ENCODE measurements around the gene HELQ. TPM values are rescaled to one million over a fixed set of nuclear protein-coding genes. Genes with fewer than 3 reads are reported as not detected.

Gene HELQ
- total RNA-seq, 3 donors from 2014 or later (not counting 1 experiment from before 2014, with no cell fraction given) = 19.8 to 33.6 (median 29.9) TPM

DNA sequence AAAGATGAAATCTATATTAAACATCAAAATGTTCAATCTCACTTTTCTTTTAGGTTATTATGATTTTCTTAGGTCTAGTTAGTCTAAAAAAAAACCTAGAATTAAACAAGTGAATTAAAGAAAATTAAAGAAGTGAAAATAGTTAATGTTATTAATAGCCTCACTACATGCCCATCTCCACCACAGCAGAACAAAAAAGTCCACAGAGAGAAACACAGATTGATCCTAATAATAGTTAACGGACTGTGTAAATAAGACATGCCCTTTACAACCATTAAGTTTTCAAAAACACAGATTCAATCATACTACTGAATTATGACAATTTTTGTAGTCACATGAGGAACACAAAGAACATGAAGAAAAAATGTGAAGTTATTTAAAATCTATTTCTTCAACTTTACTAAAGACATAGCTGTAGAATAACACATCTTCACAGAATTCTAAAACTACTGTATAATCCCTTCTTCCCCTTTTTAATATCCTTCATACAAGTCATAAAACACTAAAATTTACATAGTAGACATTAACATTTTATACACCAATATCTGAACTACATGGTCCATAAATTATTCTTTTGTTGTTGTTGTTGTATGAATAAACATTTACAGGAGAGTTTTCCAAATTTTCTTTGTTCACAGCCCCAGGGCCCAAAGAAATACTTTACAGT is 15.3 kb downstream of the HELQ start:
- TF ChIP-seq, protein P1, sequence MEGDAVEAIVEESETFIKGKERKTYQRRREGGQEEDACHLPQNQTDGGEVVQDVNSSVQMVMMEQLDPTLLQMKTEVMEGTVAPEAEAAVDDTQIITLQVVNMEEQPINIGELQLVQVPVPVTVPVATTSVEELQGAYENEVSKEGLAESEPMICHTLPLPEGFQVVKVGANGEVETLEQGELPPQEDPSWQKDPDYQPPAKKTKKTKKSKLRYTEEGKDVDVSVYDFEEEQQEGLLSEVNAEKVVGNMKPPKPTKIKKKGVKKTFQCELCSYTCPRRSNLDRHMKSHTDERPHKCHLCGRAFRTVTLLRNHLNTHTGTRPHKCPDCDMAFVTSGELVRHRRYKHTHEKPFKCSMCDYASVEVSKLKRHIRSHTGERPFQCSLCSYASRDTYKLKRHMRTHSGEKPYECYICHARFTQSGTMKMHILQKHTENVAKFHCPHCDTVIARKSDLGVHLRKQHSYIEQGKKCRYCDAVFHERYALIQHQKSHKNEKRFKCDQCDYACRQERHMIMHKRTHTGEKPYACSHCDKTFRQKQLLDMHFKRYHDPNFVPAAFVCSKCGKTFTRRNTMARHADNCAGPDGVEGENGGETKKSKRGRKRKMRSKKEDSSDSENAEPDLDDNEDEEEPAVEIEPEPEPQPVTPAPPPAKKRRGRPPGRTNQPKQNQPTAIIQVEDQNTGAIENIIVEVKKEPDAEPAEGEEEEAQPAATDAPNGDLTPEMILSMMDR (IDR thresholded peaks at IDR 0.05) = no peak
- H3K4me3 ChIP-seq (ENCODE audit: low read length) = no peak overlapping the region

DNA sequence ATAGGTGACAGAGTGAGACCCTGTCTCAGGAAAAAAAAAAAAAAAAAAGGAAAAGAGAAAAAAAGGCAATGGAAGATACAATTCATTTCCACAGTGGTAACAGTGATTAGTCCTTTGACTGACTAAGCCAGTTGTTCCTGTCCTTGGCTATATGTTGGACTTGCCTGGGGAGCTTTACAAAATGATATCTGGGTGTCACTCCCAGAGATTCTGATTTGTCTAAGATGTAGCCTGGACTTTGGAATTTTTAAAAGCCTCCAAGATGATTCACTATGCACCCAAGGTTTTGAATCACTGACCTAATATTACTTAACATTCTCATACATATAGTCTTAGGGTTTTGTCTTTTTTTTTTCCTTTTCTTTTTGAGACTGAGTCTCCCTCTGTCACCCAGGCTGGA is 16.9 kb downstream of the HELQ start:
- no peak for DNase-seq
- intact Hi-C loops (cut with micrococcal nuclease) = no loop called here
- TF ChIP-seq, protein P1 (IDR thresholded peaks at IDR 0.05) = no peak
- H3K36me3 Mint-ChIP-seq = peaks cover 7% of the 10 kb centered on the region
- Histone ChIP-seq H3K27me3 (ENCODE audit: control insufficient read depth, insufficient read depth, low read length) (no peaks in the 10 kb centered on the region), H3K27ac (ENCODE audit: low read length) (no peak overlapping the region), H3K36me3 (ENCODE audit: control insufficient read depth, insufficient read depth, low read length) (peaks cover 41% of the 10 kb centered on the region), H3K9me3 (ENCODE audit: control insufficient read depth, insufficient read depth, low read length) (no peaks in the 10 kb centered on the region), H3K4me3 (ENCODE audit: low read length) (no peak overlapping the region), H3K4me1 (ENCODE audit: control insufficient read depth, insufficient read depth, low read length) (no peaks in the 10 kb centered on the region)
- H3K4me3 Mint-ChIP-seq = no peak overlapping the region
- H3K4me1 Mint-ChIP-seq = no peaks in the 10 kb centered on the region
- no peak for ATAC-seq
- H3K9me3 Mint-ChIP-seq = no peaks in the 10 kb centered on the region
- H3K27me3 Mint-ChIP-seq (ENCODE audit: low read depth in 2 of 2) = no peaks in the 10 kb centered on the region
- H3K27ac Mint-ChIP-seq = no peak overlapping the region

More for the DNA sequence above, 15.3 kb downstream of the HELQ start:
- Histone ChIP-seq H3K27me3 (ENCODE audit: control insufficient read depth, insufficient read depth, low read length) (no peaks in the 10 kb centered on the region), H3K27ac (ENCODE audit: low read length) (no peak overlapping the region), H3K4me1 (ENCODE audit: control insufficient read depth, insufficient read depth, low read length) (no peaks in the 10 kb centered on the region), H3K36me3 (ENCODE audit: control insufficient read depth, insufficient read depth, low read length) (peaks cover 53% of the 10 kb centered on the region), H3K9me3 (ENCODE audit: control insufficient read depth, insufficient read depth, low read length) (no peaks in the 10 kb centered on the region)
- Mint-ChIP-seq H3K4me3 (no peak overlapping the region), H3K4me1 (no peaks in the 10 kb centered on the region), H3K27ac (no peak overlapping the region), H3K27me3 (ENCODE audit: low read depth in 2 of 2) (no peaks in the 10 kb centered on the region), H3K36me3 (peaks cover 7% of the 10 kb centered on the region), H3K9me3 (no peaks in the 10 kb centered on the region)
- DNase-seq (no peak), ATAC-seq (no peak)
- WGBS (ENCODE audit: insufficient coverage) = 60% methylated on average over 1 of the region's 1 CpG
- intact Hi-C loops (cut with micrococcal nuclease) = no loop called here

DNA sequence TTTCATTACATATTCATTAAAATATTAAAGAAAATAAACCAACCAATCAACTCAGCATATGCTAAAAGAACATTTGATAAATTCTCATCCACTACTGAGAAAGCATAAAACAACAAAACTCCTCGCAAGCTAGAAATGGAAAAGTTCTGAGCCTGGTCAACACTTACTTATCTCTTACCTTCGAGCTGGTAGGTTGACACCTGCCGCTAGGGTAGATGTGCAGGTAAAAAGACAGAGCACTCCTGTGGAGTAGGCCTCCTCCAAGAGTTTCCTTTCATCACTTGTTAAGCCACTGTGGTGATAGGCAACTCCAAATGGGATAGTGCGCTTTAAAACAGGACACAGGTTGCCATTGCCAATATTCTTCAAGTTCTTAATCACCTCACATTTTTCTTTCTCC is 18.9 kb downstream of the HELQ start:
- TF ChIP-seq, protein P1 (IDR thresholded peaks at IDR 0.05) = no peak
- Histone ChIP-seq H3K27ac (ENCODE audit: low read length) (no peak overlapping the region), H3K36me3 (ENCODE audit: control insufficient read depth, insufficient read depth, low read length) (peaks cover 40% of the 10 kb centered on the region), H3K9me3 (ENCODE audit: control insufficient read depth, insufficient read depth, low read length) (no peaks in the 10 kb centered on the region), H3K4me3 (ENCODE audit: low read length) (no peak overlapping the region), H3K4me1 (ENCODE audit: control insufficient read depth, insufficient read depth, low read length) (no peaks in the 10 kb centered on the region), H3K27me3 (ENCODE audit: control insufficient read depth, insufficient read depth, low read length) (no peaks in the 10 kb centered on the region)
- 100% methylated on average over 4 of the region's 4 CpGs for WGBS (ENCODE audit: insufficient coverage)
- Mint-ChIP-seq H3K4me3 (no peak overlapping the region), H3K36me3 (peaks cover 7% of the 10 kb centered on the region), H3K9me3 (no peaks in the 10 kb centered on the region), H3K27me3 (ENCODE audit: low read depth in 2 of 2) (no peaks in the 10 kb centered on the region), H3K27ac (no peak overlapping the region), H3K4me1 (no peaks in the 10 kb centered on the region)
- DNase-seq (no peak), ATAC-seq (no peak)
- intact Hi-C loops (cut with micrococcal nuclease) = no loop called here

DNA sequence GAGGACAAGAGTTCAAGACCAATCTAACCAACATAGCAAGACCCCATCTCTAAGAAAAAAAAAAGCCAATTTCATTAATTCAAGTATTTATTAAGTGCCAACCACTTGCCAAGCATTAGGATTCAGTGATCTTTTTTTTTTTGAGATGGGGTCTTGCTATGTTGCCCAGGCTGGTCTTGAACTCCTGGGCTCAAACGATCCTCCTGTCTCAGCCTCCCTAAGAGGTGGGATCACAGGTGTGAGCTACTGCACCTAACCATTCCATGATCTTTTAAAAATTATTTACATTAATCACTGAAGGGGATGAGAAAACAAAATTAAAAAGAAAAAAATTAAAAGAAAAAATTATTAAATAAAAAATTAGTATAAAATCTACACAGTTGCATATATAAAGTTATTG is 24.4 kb downstream of the HELQ start:
- H3K9me3 ChIP-seq (ENCODE audit: control insufficient read depth, insufficient read depth, low read length) = no peaks in the 10 kb centered on the region
- no peak overlapping the region for H3K27ac Mint-ChIP-seq
- no peaks in the 10 kb centered on the region for H3K4me1 Mint-ChIP-seq
- H3K27me3 ChIP-seq (ENCODE audit: control insufficient read depth, insufficient read depth, low read length) = no peaks in the 10 kb centered on the region
- no peaks in the 10 kb centered on the region for H3K4me1 ChIP-seq (ENCODE audit: control insufficient read depth, insufficient read depth, low read length)
- no peak overlapping the region for H3K4me3 Mint-ChIP-seq
- DNase-seq (no peak), ATAC-seq (no peak)
- no peak overlapping the region for H3K27ac ChIP-seq (ENCODE audit: low read length)
- TF ChIP-seq, protein P1 (IDR thresholded peaks at IDR 0.05) = no peak
- H3K27me3 Mint-ChIP-seq (ENCODE audit: low read depth in 2 of 2) = no peaks in the 10 kb centered on the region
- H3K4me3 ChIP-seq (ENCODE audit: low read length) = no peak overlapping the region
- H3K9me3 Mint-ChIP-seq = no peaks in the 10 kb centered on the region
- WGBS (ENCODE audit: insufficient coverage) = no CpG with 5 or more reads among the region's 1 CpG
- H3K36me3 Mint-ChIP-seq = peaks cover under 1% of the 10 kb centered on the region
- intact Hi-C loops (cut with micrococcal nuclease) = no loop called here
- H3K36me3 ChIP-seq (ENCODE audit: control insufficient read depth, insufficient read depth, low read length) = peaks cover 41% of the 10 kb centered on the region

Measured in natural killer cell (primary cell).